ENCODE data around the gene GPR153. TPM values are rescaled to one million over a fixed set of nuclear protein-coding genes. Genes with fewer than 3 reads are reported as not detected.
"Not testable (repeated sequence)": the region's sequence is repeated elsewhere in the genome, so short reads cannot be mapped to it uniquely, and the experiment has no call there.

Gene GPR153
- total RNA-seq, 1 donor from 2014 or later: 192 TPM

DNA sequence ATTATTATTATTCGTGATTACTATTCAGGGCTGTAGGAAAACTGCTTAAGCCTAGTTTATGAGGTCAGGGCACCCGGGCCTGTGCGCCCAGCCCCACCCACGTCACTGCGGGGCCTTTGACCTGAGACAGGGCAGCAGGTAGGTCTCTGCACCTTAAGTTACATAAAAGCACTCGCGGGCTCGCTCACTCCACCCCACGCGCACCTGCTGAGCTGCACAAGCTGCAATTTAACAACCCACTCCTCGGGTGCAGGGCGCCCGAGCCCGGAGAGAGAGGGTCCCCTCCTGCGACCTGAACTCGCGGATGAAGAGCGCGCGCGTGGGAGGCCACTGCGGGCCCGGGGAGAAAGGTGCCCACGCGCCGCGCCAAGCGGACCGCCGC, 25.6 kb downstream of the GPR153 start:
- DNase-seq (ENCODE audit: low read depth): no peak

DNA sequence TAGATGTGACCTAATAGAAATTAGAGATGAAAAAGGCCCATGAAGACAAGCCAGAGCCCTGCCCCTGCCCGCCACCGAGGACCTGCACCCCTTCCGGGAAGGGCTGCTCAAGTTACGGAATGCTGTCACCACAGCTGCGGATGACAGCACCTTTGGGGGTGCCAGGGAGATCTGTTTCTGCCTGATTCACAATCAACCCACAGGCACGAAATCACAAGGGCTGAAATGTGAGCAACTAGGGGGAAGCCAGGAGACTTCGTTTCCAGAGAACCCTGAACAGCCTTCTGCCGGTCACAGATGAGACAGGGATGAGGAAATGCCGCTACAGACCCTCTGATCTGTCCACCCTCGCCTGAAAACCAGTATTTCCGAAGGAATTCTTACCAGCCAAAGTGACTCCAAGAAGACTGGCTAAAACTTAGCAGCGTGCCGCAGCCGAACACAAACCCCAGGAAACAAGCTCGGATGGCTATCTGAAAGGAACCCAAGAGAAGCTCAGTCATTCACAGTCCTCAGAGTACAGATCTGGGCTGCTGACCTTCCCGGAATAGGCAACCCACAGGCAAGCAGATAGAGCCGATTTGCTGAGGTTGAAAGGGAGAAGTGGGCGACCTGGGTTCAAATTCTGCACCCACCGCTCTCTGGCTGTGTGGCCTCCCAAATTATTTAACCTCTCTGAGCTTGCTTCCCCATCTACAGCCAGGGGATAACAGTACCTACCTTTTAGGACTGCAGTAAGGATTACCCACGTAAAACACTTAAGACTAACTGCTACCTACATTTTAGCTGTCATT, 26.2 kb downstream of the GPR153 start:
- peak; percentile 93 for DNase-seq (ENCODE audit: low read depth)

DNA sequence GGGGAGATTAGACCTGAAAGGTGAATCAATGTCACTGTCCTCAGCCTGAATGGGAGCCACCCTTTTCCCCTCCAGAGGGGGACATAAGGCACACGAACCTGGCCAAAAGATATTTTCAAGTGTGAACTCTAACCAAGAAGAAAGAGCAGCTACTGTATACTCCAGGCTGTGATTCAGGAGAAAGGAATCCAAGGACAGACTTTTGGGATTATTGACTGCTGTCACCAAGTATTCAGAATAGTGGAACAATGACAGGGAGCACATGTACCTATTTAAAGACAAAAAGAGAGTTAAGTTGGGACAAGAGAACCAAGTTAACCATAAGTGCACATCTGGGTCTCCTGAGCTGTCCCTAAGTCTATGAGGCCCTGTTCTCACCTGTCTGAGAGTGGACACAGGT, 27.5 kb downstream of the GPR153 start:
- DNase-seq (ENCODE audit: low read depth): peak; percentile 50

DNA sequence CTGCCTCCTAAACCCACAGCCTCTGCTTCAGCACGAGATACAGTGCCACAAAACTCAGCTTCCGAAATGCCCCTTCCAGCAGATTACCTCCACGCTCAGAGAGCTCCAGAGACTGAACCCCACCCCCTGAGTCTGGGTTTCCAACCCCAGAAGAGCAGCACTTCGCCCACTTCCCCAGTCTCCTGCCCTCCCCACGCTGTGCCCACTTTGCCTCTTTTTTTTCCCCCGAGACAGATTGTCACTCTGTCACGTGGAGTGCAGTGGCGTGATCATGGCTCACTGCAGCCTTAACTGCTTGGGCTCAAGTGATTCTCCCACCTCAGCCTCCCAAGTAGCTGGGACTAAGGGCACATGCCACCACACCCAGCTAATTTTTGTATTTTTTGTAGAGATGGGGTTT, 35.2 kb downstream of the GPR153 start:
- DNase-seq (ENCODE audit: low read depth): no peak

DNA sequence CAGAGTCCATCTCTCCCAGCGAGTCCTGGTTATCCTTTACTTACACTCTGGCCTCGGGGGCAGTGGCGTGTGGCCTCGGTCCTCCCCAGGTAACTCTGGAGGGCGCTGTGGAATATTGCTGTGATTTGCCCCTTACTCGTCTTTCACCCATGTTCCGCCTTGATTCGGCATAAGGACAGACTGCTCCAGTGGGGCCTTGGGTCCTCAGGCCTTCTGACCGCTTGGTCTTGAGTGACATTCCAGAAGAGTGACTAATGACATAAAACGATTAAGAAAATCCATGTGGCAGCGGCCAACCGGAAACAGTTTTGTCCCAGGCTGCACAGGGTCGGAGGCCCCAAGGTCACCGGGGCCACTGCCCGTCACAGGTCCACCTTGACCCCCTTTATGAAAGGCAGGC, 36.2 kb downstream of the GPR153 start:
- no peak for DNase-seq (ENCODE audit: low read depth)

DNA sequence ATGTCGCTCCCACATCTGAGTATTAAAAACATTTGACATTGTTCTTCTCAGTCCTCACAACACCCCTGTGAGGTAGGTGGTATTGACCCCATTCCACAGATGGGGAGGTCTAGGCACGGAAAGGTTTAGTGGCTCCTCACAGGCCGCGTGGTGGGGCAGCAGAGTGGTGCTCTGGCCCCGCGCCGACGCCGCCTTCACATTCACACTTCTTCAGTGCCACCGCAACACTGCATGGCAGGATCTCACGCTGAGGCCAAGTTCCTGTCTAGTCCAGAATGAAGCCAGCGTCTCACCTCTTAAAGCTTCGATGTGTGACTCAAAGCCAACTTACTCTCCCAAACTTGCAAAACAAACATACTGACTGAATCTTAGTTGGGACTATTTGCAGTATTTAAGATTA, 37.3 kb downstream of the GPR153 start:
- DNase-seq (ENCODE audit: low read depth): no peak

DNA sequence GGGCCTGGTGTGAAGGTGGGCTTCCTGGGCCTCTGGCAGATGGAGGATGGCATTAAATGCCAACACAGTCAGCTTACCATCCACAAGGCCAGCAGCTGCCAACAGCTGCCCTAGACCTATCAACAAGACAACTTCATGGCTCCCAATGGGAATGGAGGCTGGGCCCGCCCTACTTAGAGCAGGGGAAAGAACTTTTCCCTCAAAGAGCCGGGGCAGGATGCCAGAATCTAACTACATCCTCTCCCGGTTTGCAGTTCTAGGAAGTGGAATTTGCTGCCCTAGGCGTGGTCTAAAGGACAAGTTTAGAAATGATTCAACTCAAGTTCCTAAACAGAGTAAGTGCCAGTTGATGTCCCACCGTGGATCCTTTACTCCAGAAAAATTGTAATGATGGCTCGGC, 38.3 kb downstream of the GPR153 start:
- DNase-seq (ENCODE audit: low read depth): peak; percentile 90

DNA sequence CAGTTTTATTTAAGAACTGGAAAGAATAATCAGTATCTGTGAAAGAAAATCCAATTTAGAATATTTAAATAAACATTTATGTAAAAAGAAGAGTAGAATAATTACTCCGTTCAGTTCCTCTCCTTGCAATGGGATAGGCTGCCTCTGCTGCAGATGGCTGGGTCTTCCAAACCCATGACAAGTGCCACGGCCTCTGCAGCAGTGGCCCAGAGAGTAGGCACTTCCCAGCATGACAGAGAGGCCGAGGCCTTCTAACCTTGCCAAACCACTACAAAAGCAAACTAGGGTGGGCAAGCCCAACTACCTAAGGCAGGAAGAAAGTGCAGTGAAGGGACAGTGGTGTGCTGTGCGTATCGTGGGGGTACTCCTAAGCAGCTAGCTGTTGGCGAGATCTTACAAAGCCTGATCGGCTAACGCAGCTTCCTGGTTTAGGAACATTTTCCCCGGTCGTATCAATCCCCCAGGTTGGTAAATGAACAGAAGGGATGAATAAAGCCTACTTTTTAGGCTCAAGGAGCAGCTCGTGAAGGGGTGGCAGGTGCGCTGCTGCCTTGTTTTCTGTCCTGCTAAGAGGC, 39.6 kb downstream of the GPR153 start:
- no peak for DNase-seq (ENCODE audit: low read depth)

DNA sequence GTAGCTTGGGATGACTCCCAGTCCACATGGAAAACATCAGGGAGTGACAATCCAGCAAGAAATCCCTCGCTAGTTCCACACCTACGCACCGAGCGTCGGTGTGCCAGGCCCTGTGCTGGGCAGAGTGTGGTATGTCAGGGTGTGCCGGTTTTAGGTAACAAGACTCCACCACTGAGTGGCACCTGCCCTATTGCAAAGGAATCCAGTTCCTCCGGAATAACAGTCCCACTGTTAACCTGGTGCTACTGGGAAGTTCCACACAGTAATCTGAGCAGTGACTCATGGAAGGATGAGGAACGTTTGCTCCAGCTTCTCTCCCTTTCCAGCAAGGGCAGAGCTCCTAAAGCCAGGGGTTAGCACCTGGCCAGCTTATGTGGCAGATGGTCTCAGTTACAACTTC, 40.7 kb downstream of the GPR153 start:
- DNase-seq (ENCODE audit: low read depth): no peak

DNA sequence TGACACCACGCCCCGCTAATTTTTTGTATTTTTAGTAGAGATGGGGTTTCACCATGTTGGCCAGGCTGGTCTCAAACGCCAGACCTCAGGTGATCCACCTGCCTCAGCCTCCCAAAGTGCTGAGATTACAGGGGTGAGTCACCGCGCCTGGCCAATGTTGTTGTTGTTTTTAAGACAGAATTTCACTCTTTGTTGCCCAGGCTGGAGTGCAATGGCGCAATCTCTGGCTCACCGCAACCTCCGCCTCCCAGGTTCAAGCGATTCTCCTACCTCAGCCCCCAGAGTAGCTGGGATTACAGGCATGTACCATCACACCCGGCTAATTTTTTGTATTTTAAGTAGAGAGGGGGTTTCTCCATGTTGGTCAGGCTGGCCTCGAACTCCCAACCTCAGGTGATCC, 41.3 kb downstream of the GPR153 start:
- not testable (repeated sequence) for DNase-seq (ENCODE audit: low read depth)

DNA sequence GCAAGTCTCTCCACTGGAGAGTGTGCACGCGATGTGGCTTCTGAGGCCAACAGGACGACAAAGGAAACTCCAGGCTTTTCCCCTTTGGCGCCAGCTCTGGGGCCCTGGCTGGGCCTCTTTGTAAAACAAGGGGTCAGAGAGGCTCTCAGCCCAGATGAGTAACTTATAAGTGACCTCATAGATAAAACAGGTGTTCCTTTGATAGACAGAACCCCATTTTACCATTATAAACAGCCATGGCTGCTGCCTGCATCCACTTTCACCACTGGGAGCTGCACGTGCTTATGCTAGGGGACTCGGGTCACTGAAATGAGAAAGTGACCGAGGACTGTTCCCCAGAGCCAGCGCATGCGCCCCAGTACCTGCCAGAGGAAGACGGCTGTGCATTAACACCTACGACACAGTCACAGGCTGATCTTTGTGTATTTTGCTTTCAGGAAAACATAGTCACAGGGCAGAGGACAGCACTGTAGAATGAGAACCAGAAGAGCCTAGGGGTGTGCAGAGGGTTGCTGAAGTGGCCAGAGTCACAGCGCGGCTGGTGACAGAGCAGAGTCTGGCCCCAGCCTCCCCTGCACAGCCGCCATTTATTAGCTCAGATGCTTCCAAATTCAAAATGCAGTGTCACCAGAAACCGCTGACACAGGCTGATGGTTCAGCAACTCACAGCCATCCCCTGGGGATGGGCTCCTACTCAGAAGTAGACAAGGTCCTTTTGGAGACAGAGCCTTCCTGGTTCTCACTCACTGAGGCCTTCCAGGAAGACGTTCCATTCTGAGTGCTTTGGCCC, 42.3 kb downstream of the GPR153 start:
- no peak for DNase-seq (ENCODE audit: low read depth)

DNA sequence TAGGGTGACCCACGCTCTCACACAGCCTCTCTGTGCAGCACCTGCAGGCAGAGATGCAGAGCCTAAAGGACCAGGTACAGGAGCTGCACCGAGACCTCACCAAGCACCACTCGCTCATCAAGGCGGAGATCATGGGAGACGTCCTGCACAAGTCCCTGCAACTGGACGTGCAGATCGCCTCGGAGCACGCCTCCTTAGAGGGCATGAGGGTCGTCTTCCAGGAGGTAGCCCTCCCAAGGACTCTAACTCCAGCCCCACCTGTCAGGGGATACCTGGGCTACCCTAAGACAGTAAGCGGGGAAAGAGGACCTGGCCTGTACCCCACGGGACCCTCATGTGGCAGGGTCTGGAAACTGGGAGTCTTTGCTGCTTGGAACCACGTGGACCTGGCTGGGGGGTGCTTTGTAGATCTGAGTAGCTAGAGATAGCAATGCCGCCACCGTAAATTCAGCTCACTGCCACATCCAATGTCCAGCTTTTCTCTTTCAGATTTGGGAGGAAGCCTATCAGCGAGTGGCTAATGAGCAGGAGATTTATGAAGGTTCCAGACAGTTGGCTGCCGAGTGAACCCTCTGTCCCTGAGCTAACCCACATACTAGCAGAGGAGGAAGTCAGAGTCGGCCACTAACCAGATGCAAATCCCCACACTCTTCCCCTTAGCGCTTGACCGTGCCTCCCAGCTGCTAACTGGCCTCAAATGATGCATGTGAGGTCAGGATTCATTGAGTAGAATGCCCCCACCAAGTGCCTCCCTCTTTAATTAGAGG, 48.5 kb downstream of the GPR153 start:
- DNase-seq (ENCODE audit: low read depth): no peak

DNA sequence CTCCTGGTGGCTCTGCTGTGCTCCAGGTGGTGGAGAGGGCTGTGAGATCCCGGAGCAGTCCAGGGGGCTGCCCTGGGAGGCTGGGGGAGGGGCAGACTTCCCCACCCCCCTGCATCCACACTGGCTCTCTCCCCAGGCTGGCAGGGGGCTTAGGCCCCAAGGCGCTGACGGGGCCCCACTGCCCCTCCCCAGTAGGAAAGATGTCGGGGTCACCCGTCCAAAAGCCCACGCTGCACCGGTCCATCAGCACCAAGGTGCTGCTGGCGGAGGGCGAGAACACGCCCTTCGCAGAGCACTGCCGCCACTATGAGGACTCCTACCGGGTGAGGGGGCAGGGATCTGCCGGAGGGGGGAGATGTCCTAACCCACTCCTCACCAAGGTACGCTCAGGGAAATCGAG, 49.2 kb downstream of the GPR153 start:
- no peak for DNase-seq (ENCODE audit: low read depth)

DNA sequence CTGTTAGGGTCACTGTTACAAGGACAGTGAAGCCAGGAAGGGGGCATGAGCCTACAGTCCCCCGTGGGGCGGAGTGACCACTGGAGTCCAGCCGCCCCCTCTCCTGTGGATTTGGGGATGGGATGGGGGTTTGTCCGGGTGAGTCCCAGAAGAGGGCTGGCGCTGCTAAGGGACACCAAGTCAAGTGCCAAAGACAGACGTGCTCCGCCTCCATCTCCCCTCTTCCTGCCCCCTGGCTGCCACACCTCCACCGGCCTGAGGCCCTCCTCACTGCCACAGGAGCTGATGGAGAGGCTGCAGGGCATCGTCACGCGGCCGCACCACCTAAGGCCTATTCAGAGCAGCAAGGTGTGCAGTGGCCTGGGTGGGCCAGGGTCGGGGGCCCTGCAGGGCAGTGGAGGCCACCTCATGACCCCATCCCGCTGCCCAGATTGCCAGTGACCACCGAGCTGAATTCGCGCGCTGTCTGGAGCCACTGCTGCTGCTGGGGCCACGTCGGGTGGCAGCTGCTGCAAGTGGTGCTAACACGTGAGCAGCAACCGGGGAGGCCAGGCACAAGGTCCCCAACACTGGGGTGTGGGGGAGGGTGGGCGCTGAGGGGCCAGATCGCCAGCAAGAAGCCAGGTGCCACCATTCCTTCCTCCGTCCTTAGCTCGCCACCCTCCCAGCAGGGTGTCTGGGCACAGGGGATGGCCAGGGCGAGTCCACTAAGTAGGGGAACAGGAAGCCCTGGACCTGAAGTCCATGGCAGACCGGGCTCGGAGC, 50.1 kb downstream of the GPR153 start:
- DNase-seq (ENCODE audit: low read depth): no peak

DNA sequence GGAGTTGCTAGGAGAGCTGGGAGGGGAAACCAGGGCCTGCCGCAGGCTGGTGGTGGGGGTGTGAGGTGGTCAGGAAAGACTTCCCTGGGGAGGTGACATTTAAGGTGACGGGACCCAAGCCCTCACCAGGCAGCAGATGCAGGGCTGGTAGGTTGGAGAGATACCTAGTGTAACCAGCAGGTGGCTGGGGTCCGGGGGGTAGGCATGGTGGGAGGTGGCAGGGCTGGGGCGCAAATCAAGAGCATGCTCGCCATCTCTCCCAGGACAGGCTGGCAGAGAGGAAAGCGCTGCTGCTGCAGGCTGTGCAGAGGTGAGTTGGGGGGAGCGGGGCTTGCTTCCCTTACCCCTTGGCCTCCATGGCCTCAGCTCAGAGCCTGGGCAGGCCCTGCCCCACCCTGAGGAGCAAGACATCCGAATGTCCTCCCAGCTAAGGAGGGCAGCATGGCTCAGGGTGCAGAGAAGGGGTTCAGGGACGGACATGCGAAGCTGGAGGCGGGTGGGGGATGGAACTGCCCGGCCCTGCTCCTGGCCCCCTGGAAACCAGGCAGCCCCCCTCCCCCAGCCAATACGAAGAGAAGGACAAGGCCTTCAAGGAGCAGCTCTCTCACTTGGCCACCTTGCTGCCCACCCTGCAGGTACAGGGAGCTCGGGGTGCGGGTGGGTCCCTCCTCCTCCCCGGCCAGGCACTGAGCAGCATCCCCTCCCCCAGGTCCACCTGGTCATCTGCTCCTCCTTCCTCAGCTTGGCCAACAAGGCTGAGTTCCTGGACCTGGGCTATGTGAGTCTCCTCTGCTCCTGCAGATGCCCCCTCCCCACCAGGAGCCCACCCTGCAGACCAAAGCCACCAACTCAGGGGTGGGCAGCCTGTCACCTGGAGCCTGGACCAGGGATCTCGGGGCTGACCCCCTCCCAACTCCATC, 51.0 kb downstream of the GPR153 start:
- no peak for DNase-seq (ENCODE audit: low read depth)

DNA sequence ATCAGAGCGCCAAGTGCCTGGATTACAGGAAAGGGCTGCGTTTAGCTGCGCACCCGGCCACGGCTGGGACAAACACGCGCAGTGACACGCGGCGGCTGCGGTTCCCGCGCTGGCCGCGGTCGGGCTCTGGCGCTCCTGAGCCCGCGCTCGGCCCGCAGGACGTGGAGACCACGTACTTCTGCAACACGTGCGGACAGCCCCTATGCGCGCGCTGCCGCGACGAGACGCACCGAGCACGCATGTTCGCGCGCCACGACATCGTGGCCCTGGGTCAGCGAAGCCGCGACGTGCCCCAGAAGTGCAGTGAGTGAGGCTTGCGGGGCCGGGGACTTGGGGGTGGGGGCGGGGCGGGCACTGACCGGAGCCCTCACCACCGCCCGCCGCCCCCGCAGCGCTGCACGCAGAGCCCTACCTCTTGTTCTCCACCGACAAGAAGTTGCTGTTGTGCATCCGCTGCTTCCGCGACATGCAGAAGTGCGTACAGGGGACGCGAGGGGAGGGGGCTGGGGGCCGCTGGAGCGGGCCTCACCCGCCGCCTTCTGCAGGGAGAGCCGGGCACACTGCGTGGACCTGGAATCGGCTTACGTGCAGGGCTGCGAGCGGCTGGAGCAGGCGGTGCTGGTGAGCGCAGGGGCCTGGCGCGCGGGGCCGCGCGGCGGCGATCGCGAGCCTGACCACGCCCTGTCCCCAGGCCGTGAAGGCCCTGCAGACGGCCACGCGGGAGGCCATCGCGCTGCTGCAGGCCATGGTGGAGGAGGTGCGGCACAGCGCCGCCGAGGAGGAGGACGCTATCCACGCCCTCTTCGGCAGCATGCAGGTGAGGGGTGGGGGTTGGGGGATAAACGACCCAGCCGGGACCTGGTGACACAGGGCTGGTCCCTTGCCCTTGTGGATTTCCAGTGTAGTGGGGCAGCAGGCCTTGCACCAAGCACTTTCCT, 51.9 kb downstream of the GPR153 start:
- peak; percentile 43 for DNase-seq (ENCODE audit: low read depth)

DNA sequence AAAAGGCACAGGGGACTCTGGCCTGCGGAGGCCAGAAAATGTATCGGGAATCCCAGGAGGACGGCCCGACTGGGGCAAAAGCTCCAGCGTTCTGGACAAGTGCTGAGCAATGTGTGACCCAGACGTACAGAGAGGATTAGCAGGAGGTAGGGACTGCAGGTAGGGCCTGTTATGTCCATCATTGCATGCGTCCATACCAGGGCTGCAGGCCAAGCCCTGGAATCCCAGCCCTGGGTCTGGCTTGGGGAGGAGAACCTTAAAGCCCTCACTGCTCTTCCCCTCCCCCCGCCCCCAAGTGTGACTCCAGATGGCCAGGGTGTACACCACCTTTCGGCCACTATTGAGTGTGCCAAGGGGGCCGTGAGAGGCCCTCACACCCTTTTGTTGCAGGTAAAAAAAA, 53.0 kb downstream of the GPR153 start:
- DNase-seq (ENCODE audit: low read depth): no peak

DNA sequence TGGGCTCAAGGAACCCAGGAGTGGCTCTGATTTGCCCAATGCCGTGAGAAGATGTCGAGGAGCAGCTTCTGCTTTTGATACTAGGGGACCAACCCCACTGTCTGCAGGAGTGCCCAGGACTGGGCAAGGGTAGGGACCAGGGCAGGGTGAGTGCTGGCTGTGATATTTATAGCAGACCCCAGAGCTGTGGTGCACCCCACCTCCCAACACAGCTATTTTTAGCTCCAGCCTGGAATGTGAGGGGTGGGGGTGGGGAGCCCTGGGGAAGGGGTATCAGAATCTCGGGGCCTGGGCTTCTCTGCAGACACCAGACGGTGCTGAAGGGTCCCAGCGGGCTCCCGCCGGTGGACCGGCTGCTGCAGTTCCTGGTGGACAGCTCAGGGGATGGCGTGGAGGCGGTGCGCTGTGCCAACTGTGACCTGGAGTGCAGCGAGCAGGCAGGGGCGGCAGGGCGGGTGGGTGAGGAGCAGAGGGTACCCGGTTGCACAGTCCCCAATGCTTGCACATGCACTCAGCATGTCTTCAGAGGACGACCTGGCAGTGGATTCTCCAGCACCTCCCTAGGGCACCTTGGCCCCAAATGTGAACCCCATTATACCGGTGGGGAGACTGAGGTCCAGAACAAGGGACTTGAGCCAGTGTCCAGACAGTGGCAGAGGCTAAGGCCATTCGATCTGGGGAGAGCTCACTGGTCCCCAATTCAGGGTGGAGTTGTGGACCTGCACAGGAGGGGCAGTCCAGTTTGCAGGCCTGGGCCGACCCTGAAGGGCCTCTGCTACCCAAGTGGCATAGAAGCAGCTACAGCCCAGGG, 53.6 kb downstream of the GPR153 start:
- DNase-seq (ENCODE audit: low read depth): no peak
